Retina (tissue), 1 donor: ENCODE measurements around the gene HMGA1.
A peak's percentile ranks its signal among the peaks of the same experiment; 100 is the strongest.

ENCODE experiments used
- DNase-seq: peaks from one replicate; pipeline ENCODE4 v3.0.0-alpha.2; 2016

The HMGA1 gene, protein sequence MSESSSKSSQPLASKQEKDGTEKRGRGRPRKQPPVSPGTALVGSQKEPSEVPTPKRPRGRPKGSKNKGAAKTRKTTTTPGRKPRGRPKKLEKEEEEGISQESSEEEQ

DNA sequence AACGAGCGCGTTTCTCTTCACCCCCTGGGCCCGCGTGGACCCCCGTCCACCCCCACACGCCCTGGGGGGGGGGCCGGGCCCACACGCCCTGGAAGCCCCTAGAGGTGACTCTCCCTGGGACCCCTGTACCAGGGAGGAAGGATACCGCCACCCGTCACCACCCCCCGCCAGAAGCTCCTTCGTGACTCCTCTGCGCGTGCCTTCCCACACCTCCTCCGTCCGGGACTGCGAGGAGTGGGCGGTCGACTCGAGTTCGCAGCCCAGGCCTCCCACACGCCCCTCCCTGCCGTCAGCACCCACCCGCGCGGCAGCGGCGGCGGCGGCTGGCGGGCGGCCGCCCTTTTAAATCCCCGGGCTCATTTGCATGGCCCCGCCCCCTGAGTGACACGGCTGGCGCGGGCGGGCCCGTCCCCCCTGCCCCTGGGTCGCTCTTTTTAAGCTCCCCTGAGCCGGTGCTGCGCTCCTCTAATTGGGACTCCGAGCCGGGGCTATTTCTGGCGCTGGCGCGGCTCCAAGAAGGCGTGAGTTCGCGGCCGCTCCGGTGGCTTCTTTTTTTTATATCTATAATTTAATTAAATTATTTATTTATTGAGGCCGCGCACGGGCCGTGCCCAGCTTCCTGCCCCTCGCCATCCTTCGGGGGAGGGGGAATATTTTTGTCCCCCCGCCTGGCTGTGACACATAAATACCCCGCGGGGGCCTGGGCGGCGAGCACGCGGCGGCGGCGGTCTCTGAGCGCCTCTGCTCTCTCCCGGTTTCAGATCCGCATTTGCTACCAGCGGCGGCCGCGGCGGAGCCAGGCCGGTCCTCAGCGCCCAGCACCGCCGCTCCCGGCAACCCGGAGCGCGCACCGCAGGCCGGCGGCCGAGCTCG, at the start of gene HMGA1:
HMGA1 (plus strand) TSS at position 431 of the 873 bp plus-strand sequence. CDS start 3,908 bp downstream, outside the sequence.
- DNase-seq: peak; percentile 93

GRCh38 chr6:34189806-34190503, 46.7 kb upstream of the HMGA1 start:
- no peak for DNase-seq

GRCh38 chr6:34190504-34191122, 46.1 kb upstream of the HMGA1 start:
- DNase-seq: no peak

GRCh38 chr6:34194772-34195171, 41.9 kb upstream of the HMGA1 start:
- DNase-seq: no peak

DNA sequence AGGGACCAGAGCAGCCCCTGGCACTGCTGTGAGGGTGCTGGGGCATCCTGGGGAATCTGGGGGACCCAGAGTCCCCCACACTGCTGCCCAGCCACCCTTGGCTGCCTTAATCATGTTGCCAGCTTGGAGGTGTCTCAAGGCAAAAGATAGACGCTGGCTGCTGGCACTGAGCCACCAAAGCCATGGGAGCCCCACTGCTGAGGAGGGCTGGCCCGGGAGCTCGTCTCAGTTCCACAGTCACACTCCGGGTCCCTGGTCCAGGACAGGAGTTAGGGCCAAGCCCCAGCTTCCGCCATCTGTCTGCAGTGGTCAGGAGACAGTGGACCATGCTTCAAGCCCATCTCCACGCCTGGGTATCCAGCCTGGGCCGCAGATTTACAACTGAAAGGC, 41.0 kb upstream of the HMGA1 start:
- DNase-seq: no peak

DNA sequence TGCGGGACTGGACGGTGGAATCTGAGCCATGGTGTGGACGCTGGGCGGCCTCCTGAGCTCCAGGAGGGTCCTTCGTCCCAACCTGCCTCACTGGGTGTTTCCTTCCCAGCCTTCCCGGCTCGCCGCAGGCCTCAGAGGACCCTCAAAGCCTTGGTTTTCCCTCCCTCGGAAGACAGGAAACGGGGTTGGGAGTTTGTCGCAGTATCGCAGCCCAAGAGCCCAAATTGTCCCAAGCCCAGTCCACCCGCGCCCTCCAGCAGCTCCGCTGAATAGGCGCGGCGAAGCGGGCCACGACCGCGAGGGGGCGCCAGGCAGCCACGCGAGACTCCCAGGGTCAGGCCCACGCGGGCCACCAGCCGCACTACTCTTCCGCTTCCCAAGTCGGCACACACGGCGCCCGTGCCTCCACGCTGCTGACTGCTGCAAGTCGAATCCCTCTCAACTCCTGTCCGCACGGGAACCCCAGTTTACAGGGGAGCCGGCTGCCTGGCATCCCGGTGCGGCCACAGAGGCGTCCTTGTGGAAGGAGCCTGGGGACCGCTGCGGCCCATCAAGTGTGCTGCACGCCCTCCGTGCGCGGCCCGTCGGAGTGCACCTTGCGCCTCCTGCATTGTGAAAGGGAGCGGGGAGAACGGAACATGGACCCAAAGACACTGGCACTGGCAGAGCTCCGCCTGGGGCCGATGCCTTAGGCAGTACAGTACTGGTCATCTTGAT, 40.4 kb upstream of the HMGA1 start:
- DNase-seq: peak; percentile 94

DNA sequence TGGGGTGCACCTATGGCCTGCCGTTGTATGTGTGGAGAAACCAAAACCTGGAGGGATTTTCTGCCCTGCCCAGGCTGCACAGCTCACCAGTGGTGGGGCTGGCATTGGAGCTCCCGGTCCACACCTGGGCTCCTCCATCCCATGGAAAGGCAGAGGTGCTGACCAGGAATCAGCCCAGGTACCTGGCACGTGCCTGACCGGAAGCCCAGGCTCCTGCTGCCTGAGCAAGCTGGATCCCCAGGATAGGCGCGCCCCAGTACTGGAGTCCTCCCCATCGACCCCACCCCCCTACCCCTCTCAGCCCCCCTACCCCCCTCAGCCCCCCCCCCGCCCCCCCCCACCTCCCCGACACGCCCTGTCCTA, 39.9 kb upstream of the HMGA1 start:
- no peak for DNase-seq

DNA sequence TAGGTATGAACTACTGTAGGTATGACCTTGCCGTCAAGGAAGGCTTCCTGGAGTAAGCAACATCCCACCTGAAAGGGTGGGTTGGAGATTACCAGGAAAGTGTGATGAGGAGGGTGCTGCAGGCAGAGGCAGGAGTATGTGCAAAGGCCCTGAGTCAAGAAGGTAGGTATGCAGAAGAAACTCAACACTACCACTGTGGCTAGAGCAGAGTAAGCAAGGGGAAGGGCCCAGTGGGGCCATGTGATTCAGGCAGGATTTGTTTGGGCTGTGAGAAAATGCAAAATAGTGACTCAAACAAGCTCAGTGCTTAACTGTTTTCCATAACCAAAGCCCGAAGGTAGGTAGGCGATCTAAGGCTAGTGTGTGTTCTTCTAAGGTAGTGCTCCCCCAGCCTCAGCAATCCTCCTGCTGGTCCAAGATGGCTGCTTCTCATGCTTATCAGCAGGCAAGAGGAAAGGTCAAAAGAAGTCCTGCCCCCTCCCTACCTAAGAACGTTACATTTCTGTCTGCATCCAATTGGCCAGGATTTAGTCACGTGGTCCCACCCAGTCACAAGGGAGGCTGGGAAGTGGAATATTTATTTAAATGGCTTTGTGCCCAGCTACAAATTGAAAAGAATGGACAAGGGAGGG, 36.2 kb upstream of the HMGA1 start:
- DNase-seq: no peak

- no peak for DNase-seq
Measured at GRCh38 chr6:34201455-34202107, 35.1 kb upstream of the HMGA1 start.

DNA sequence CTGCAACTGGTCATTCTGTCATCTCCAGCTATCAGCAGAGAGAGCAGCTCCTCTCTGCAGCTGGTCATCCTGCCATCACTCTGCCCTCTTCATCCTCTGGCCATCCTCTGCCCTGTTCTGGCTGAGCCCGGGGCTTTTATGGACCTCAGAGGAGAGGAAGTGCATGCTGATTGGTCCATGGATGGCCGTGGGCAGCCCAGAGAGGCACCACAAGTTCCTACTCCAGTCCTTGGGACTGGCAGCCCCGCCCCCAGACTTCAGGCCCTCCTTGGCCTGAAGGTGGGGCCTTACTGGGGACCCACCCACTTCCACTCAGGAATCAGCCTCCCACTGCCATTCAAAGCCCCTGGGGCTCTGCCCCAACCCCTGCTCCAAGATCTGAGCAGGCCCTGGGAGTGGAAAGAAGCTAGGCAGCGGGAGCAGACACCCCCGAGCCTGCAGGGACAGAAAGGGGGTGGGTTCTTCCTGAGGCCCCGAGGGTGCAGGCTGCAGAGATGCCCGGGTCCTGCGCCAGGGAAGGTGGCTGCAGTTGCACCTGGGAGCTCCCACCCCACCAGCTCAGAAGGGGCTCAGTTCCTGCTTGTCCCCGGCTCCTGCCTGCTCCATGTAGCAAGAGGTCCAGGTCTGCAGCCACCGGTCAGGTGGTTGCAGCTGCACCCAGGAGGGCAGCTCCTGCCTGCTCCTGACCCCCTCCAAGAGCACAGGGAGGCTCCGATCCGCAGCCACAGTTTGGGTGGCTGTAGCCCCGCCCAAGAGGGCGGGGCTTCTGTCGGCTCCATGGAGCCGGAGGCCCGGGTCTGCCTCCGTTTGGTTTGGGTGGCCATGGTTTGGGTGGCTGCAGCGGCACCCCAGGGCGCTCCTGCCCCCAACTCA, 34.1 kb upstream of the HMGA1 start:
- no peak for DNase-seq

DNA sequence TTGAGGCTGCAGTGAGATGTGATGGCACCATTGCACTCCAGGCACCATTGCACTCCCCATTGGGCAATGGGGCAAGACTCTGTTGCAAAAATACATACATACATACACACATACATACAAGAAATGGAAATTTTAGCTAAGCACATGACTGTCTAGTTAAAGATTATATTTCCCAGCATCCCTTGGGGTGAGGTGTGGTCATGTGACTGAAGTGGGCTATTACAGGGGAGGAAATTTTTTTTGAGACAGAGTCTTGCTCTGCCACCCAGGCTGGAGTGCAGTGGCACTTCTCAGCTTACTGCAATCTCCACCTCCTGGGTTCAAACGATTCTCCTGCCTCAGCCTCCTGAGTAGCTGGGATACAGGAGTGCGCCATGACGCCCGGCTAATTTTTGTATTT, 32.0 kb upstream of the HMGA1 start:
- DNase-seq: no peak

GRCh38 chr6:34205466-34205865, 31.2 kb upstream of the HMGA1 start:
- no peak for DNase-seq

DNA sequence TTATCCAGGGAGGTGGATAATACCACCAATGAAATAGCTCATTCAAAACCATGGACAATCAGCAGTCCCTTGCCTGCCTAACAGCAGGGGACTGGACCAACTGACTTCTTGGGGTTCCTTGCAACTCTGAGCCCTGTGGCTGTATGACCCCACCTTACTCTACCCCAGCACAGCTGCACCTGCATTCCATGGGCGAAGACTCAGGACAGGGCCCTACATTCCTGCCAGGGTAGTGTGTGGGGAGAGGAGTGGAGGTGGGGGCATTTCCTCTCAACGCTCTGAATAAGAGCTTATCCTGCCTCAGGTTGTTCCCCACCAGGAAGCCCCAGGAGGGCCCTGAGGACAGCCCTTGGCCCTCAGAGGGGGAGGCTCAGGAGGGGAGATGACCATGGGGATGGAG, 30.8 kb upstream of the HMGA1 start:
- DNase-seq: no peak

DNA sequence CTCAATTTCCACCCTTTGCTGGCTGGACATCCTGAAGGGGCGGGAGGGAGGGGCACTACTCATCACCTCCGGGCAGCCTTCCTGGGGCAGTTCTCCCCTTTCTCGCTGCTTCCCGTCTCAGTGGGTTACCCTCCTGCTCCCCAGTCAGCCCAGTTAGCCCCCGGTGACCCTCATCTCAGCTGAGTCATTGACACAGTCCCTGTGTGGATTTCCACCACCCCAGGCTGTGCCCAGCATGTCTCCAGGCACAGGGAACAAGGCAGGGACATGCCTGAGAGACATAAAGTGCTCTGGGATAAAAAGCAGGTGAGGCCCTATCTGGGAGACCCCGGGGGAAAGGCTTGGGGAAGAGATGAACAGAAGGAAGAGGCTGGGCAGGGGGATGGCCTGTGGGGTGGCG, 29.9 kb upstream of the HMGA1 start:
- DNase-seq: no peak

DNA sequence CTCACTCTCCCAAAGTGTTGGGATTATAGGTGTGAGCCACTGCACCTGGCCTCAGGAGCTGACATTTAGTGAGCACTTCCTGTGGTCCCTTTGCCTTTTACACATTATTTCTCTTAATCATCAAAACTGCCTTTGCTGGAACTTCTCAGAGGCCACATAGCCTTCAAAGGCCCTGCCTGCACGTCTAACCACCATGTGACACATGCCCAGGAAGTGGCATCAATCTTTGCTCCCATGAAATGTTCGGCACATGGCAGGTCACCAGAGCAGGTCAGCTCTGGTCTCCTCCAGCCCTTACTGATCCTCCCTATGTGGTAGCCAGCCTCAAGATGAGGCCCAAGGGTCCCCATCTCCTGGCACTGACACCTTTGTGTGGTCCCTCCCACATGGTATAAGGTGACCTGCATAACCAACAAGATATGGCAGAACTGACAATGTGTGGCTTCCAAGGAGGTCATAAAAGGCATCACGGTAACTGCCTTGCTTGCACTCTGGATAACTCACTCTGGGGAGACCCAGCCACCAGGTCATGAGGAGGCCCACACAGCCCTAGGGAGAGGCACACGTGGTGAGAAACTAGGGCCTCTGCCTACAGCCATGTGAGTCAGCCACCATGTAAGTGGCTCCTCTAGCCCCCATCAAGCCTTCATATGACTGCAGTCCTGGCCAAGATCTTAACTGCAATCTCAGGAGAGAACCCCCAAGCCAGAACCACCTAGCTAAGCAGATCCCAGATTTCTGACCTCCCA, 28.8 kb upstream of the HMGA1 start:
- DNase-seq: no peak

DNA sequence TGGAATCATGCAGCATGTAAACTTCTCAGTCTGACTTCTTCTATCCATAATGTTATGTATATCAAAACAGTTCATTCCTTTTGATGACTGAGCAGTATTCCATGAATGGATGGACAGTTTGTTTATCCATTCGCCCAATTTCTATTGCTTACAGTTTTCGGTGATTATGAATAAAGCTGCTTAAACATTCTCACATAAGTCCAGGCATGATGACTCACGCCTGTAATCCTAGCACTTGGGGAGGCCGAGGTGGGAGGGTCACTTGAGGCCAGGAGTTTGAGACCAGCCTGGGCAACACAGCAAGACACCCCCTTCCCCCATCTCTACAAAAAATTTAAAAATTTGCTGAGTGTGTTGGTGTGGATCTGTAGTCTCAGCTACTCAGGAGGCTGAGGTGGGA, 22.9 kb upstream of the HMGA1 start:
- DNase-seq: no peak

- DNase-seq: no peak
Measured at GRCh38 chr6:34218691-34219090, 18.0 kb upstream of the HMGA1 start.

GRCh38 chr6:34223381-34223955, 13.2 kb upstream of the HMGA1 start:
- DNase-seq: peak; percentile 87
